CD14-positive monocyte (primary cell): ENCODE measurements around the gene ZNF423. TPM values are rescaled to one million over a fixed set of nuclear protein-coding genes. Genes with fewer than 3 reads are reported as not detected.

Source experiments
- DNase-seq, 3 donors: peaks; one replicate each; pipeline ENCODE4 v3.0.0-alpha.2; 2011 to 2022
- H2AFZ ChIP-seq: 2 replicates; pipeline ENCODE4 v1.6.0; 2012; ENCODE audit warnings: mild to moderate bottlenecking, low read depth, low read length, inconsistent platforms; ENCODE audit not compliant: insufficient read depth, poor library complexity, severe bottlenecking
- H3K27ac ChIP-seq, 2 donors: 1 replicate in 1 of 2; 2 replicates in 1 of 2; pipeline ENCODE4 v1.5.1; 2012 to 2013; ENCODE audit warnings: low read length in 2 of 2, control low read depth in 1 of 2, inconsistent platforms in 1 of 2, low read depth in 1 of 2, mild to moderate bottlenecking in 1 of 2
- H3K27me3 ChIP-seq, 2 donors: one replicate each; pipeline versions ENCODE4 v1.6.0 to v1.6.1; 2011 to 2013; ENCODE audit warnings: low read length in 2 of 2; ENCODE audit not compliant: control insufficient read depth in 2 of 2, insufficient read depth in 2 of 2
- H3K36me3 ChIP-seq, 2 donors: replicated peaks in 1 of 2; 1 replicate in 1 of 2; 2 replicates in 1 of 2; pipeline versions ENCODE4 v1.5.1 to v1.6.1; 2012 to 2013; ENCODE audit warnings: low read length in 2 of 2, control low read depth in 1 of 2, inconsistent platforms in 1 of 2, mild to moderate bottlenecking in 1 of 2; ENCODE audit not compliant: insufficient read depth in 2 of 2, control insufficient read depth in 1 of 2
- H3K4me1 ChIP-seq, 2 donors: 1 replicate in 1 of 2; 2 replicates in 1 of 2; pipeline versions ENCODE4 v1.5.1 to v1.6.1; 2012 to 2013; ENCODE audit warnings: low read length in 2 of 2, control low read depth in 1 of 2, inconsistent platforms in 1 of 2, mild to moderate bottlenecking in 1 of 2, moderate library complexity in 1 of 2; ENCODE audit not compliant: insufficient read depth in 2 of 2, control insufficient read depth in 1 of 2
- H3K4me2 ChIP-seq: replicated peaks from 2 replicates; pipeline ENCODE3; 2012; ENCODE audit warnings: low read length, moderate library complexity, mild to moderate bottlenecking; ENCODE audit not compliant: poor library complexity, severe bottlenecking; ENCODE audit errors: extremely low read depth
- H3K4me3 ChIP-seq, 3 experiments: fragments of 200-600 bp in 1 of 3; sonication (generic) in 1 of 3; replicated peaks in 1 of 3; 1 replicate in 2 of 3; 2 replicates in 1 of 3; pipeline ENCODE4 v1.5.1; 2011 to 2013; ENCODE audit warnings: low read length in 3 of 3, mild to moderate bottlenecking in 3 of 3, control low read depth in 2 of 3, low read depth in 2 of 3, inconsistent platforms in 1 of 3, moderate library complexity in 1 of 3
- H3K79me2 ChIP-seq: 2 replicates; pipeline ENCODE4 v1.6.0; 2012; ENCODE audit warnings: mild to moderate bottlenecking, control low read depth, inconsistent platforms, low read length, moderate library complexity; ENCODE audit not compliant: insufficient read depth
- H3K9ac ChIP-seq: 2 replicates; pipeline ENCODE4 v1.6.0; 2017; ENCODE audit warnings: low read length, mild to moderate bottlenecking; ENCODE audit not compliant: insufficient read depth, poor library complexity, severe bottlenecking
- H3K9me3 ChIP-seq, 2 donors: replicated peaks in 1 of 2; 1 replicate in 1 of 2; 2 replicates in 1 of 2; pipeline versions ENCODE4 v1.5.1 to v1.6.1; 2012 to 2013; ENCODE audit warnings: low read length in 2 of 2, control low read depth in 1 of 2; ENCODE audit not compliant: control insufficient read depth in 1 of 2, insufficient read depth in 1 of 2
- H4K20me1 ChIP-seq: 2 replicates; pipeline ENCODE4 v1.6.0; 2012; ENCODE audit warnings: mild to moderate bottlenecking, low read length, control low read depth, moderate library complexity; ENCODE audit not compliant: insufficient read depth
- H3K27ac Mint-ChIP-seq, 7 donors: one replicate each; pipeline ENCODE4 v1.8.0; 2020; ENCODE audit warnings: mild to moderate bottlenecking in 7 of 7, mixed read lengths in 7 of 7, moderate library complexity in 6 of 7, inconsistent platforms in 2 of 7
- H3K27me3 Mint-ChIP-seq, 3 donors: one replicate each; pipeline ENCODE4 v1.8.0; 2021 to 2022; ENCODE audit warnings: low read depth in 3 of 3, mild to moderate bottlenecking in 3 of 3, mixed read lengths in 3 of 3, moderate library complexity in 3 of 3, inconsistent platforms in 1 of 3
- H3K36me3 Mint-ChIP-seq, 2 donors: one replicate each; pipeline ENCODE4 v1.8.0; 2020; ENCODE audit warnings: mixed read lengths in 2 of 2, inconsistent platforms in 1 of 2, mild to moderate bottlenecking in 1 of 2
- H3K4me1 Mint-ChIP-seq: one replicate; pipeline ENCODE4 v1.8.0; 2020; ENCODE audit warnings: mild to moderate bottlenecking, mixed read lengths
- H3K4me3 Mint-ChIP-seq, 2 donors: one replicate each; pipeline ENCODE4 v1.8.0; 2020; ENCODE audit warnings: mild to moderate bottlenecking in 2 of 2, mixed read lengths in 2 of 2, moderate library complexity in 1 of 2
- H3K9me3 Mint-ChIP-seq, 7 donors: one replicate each; pipeline ENCODE4 v1.8.0; 2020 to 2022; ENCODE audit warnings: mixed read lengths in 7 of 7, mild to moderate bottlenecking in 6 of 7, moderate library complexity in 6 of 7, inconsistent platforms in 2 of 7
- WGBS: methylation state at CpG from one replicate; pipeline ENCODE4 v1.1.5; 2013; ENCODE audit warnings: missing lambda C conversion rate; ENCODE audit not compliant: insufficient coverage; 5-methylcytosine and 5-hydroxymethylcytosine counted together
- intact Hi-C, 2 donors: fragments of 100-400 bp; cut with micrococcal nuclease; formaldehyde crosslinking; loops; one replicate each; pipeline versions ENCODE4 v1.15.0 to v1.15.1; 2023
- polyA plus RNA-seq, 3 donors: library from polyadenylated mRNA; depleted of rRNA in 1 of 3; unstranded in 2 of 3; stranded (reverse) in 1 of 3; fragments of 300-500 nt in 2 of 3; fragments of >200 nt in 1 of 3; fragmentation: Illumina TruSeq in 2 of 3; gene quantifications; 1 replicate in 2 of 3; 2 replicates in 1 of 3; pipeline ENCODE4 v1.2.3, GENCODE V29; 2012 to 2021
- TF ChIP-seq, protein P1 (sequence below): fragments of 200-600 bp; IDR thresholded peaks from one replicate; pipeline ENCODE4 v1.8.0; 2022; ENCODE audit warnings: antibody characterized with exemption, mild to moderate bottlenecking

ZNF423 gene
- polyA plus RNA-seq, 3 donors, result not detected

DNA sequence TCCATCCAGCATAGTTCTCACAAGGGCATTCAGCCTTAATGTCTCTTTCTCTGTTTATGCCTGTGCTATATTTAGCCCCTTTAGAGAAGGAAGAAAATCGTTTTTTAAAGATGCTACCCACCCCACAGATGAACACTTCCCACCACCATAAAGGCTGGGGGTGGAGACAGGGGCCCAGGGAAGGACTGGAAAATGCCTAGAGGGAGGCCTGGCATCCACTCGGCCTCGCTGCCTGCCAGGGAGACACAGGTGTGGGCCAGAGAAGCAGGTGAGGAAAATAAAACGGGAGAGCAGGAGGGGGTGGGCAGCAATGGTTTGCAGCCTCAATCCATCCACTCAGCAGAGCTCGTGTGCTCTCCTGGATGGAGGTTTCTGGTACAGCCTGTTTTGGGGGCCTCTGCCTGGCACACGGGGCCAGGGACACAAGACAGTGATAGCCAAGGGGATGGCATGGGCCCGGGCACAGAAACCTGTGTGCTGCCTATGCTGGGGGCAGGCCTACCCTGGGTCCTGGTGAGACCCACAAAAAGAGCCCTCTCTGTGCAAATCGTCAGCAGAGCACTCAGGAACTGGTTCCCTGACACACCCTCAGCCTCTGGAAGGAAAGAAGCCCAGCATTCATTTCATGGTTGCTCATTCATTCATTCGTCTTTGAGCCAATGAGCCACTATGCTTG is 360.9 kb downstream of the ZNF423 start:
- no peak overlapping the region for H3K9ac ChIP-seq
- H3K4me1 ChIP-seq, result peaks cover 0 to 7% of the 10 kb centered on the region in 2 donors
- H3K79me2 ChIP-seq, result no peaks in the 10 kb centered on the region
- intact Hi-C loops, result loop anchor here (5.0 to 10.0 kb wide), 2 partner anchors 97 to 100 kb away; no protein-coding TSS in a partner anchor
- H3K4me3 ChIP-seq, result no peak overlapping the region
- Mint-ChIP-seq H3K36me3 (no peaks in the 10 kb centered on the region), H3K27me3 (peaks cover 0 to 13% (median 0%) of the 10 kb centered on the region in 3 donors), H3K4me3 (no peak overlapping the region), H3K9me3 (peaks cover 0 to 5% (median 0%) of the 10 kb centered on the region in 7 donors), H3K27ac (no peak overlapping the region), H3K4me1 (peaks cover 2% of the 10 kb centered on the region)
- TF ChIP-seq, protein P1, sequence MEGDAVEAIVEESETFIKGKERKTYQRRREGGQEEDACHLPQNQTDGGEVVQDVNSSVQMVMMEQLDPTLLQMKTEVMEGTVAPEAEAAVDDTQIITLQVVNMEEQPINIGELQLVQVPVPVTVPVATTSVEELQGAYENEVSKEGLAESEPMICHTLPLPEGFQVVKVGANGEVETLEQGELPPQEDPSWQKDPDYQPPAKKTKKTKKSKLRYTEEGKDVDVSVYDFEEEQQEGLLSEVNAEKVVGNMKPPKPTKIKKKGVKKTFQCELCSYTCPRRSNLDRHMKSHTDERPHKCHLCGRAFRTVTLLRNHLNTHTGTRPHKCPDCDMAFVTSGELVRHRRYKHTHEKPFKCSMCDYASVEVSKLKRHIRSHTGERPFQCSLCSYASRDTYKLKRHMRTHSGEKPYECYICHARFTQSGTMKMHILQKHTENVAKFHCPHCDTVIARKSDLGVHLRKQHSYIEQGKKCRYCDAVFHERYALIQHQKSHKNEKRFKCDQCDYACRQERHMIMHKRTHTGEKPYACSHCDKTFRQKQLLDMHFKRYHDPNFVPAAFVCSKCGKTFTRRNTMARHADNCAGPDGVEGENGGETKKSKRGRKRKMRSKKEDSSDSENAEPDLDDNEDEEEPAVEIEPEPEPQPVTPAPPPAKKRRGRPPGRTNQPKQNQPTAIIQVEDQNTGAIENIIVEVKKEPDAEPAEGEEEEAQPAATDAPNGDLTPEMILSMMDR, result no peak
- no peak overlapping the region for H2AFZ ChIP-seq
- H3K27me3 ChIP-seq, result no peaks in the 10 kb centered on the region
- no peaks in the 10 kb centered on the region for H3K9me3 ChIP-seq
- DNase-seq, result no peak
- no peak overlapping the region for H3K27ac ChIP-seq
- no peaks in the 10 kb centered on the region for H3K36me3 ChIP-seq
- H4K20me1 ChIP-seq, result no peaks in the 10 kb centered on the region
- WGBS, result 78% methylated on average over 8 of the region's 9 CpGs
- no peak overlapping the region for H3K4me2 ChIP-seq

- Histone ChIP-seq H3K4me3 (no peak overlapping the region), H2AFZ (no peak overlapping the region), H3K4me2 (no peak overlapping the region), H3K4me1 (peaks cover 0 to 7% of the 10 kb centered on the region in 2 donors), H3K9me3 (no peaks in the 10 kb centered on the region), H3K27ac (no peak overlapping the region), H3K27me3 (no peaks in the 10 kb centered on the region), H4K20me1 (no peaks in the 10 kb centered on the region), H3K79me2 (no peaks in the 10 kb centered on the region), H3K36me3 (no peaks in the 10 kb centered on the region), H3K9ac (no peak overlapping the region)
- H3K27ac Mint-ChIP-seq, result no peak overlapping the region
- H3K9me3 Mint-ChIP-seq, result peaks cover 0 to 5% (median 0%) of the 10 kb centered on the region in 7 donors
- H3K27me3 Mint-ChIP-seq, result peaks cover 0 to 13% (median 0%) of the 10 kb centered on the region in 3 donors
- 75% methylated on average over 2 of the region's 7 CpGs for WGBS
- intact Hi-C loops, result loop anchor here (5.0 to 10.0 kb wide), 2 partner anchors 98 to 100 kb away; no protein-coding TSS in a partner anchor
- TF ChIP-seq, protein P1, result no peak
- no peak for DNase-seq
- no peak overlapping the region for H3K4me3 Mint-ChIP-seq
- H3K4me1 Mint-ChIP-seq, result peaks cover 2% of the 10 kb centered on the region
- H3K36me3 Mint-ChIP-seq, result no peaks in the 10 kb centered on the region
Observed at GRCh38 chr16:49494474-49494873, 361.4 kb downstream of the ZNF423 start.
